B cell (primary cell): ENCODE measurements around the gene PCF11. TPM values are rescaled to one million over a fixed set of nuclear protein-coding genes. Genes with fewer than 3 reads are reported as not detected.

Experiments used
- ATAC-seq: fragments of 200-7000 bp; cut with Tn5 transposase; one replicate; pipeline ENCODE4 v1.10.0; 2021; ENCODE audit warnings: low read depth, mild to moderate bottlenecking, moderate number of reproducible peaks, moderate library complexity
- CTCF ChIA-PET: fragments of 350-600 bp; sonication (Branson Sonifier 250); formaldehyde crosslinking; loops from one replicate; lab custom pipeline; 2021; ENCODE audit warnings: antibody characterized with exemption, inconsistent platforms; lab: Charles Lee
- POLR2A ChIA-PET: fragments of 350-600 bp; sonication (Branson Sonifier 250); formaldehyde crosslinking; loops from one replicate; lab custom pipeline; 2021; ENCODE audit warnings: antibody characterized with exemption; lab: Charles Lee
- DNase-seq: peaks from one replicate; pipeline ENCODE4 v3.0.0; 2013
- H2AFZ ChIP-seq: 2 replicates; pipeline ENCODE4 v1.6.1; 2012; ENCODE audit warnings: mild to moderate bottlenecking, low read depth, low read length; ENCODE audit not compliant: insufficient read depth, poor library complexity, severe bottlenecking
- H3K27ac ChIP-seq, 2 donors: 1 replicate in 1 of 2; 2 replicates in 1 of 2; pipeline ENCODE4 v1.5.1; 2012 to 2013; ENCODE audit warnings: low read length in 2 of 2, mild to moderate bottlenecking in 2 of 2, moderate library complexity in 1 of 2
- H3K27me3 ChIP-seq, 4 experiments: fragments of 200-600 bp in 1 of 4; sonication (generic) in 1 of 4; replicated peaks in 1 of 4; 1 replicate in 2 of 4; 2 replicates in 2 of 4; pipeline versions ENCODE4 v1.6.1 to v1.7.0; 2013 to 2016; ENCODE audit warnings: low read length in 3 of 4, mild to moderate bottlenecking in 2 of 4, mixed read lengths in 1 of 4, moderate library complexity in 1 of 4; ENCODE audit not compliant: insufficient read depth in 4 of 4, control insufficient read depth in 3 of 4; ENCODE audit errors: control extremely low read depth in 1 of 4
- H3K36me3 ChIP-seq, 2 experiments: replicated peaks in 1 of 2; 1 replicate in 1 of 2; 2 replicates in 1 of 2; pipeline versions ENCODE4 v1.6.1 to v1.7.1; 2013; ENCODE audit warnings: low read length in 1 of 2; ENCODE audit not compliant: insufficient read depth in 2 of 2, control insufficient read depth in 1 of 2; ENCODE audit errors: control extremely low read depth in 1 of 2, extremely low read depth in 1 of 2
- H3K4me1 ChIP-seq, 2 donors: fragments of 200-600 bp in 1 of 2; sonication (generic) in 1 of 2; 1 replicate in 1 of 2; 2 replicates in 1 of 2; pipeline versions ENCODE4 v1.5.1 to v1.6.1; 2013 to 2017; ENCODE audit warnings: low read length in 2 of 2; ENCODE audit not compliant: control insufficient read depth in 2 of 2, insufficient read depth in 2 of 2
- H3K4me2 ChIP-seq: replicated peaks from 2 replicates; pipeline ENCODE3; 2012; ENCODE audit warnings: mild to moderate bottlenecking, low read depth, low read length; ENCODE audit not compliant: poor library complexity, severe bottlenecking
- H3K4me3 ChIP-seq, 5 experiments: fragments of 200-600 bp in 1 of 5; sonication (generic) in 1 of 5; 1 replicate in 3 of 5; 2 replicates in 2 of 5; pipeline versions ENCODE4 v1.5.1 to v1.7.0; 2011 to 2016; ENCODE audit warnings: low read length in 4 of 5, mild to moderate bottlenecking in 4 of 5, low read depth in 2 of 5, control low read depth in 1 of 5, moderate library complexity in 1 of 5; ENCODE audit not compliant: insufficient read depth in 1 of 5; ENCODE audit errors: control extremely low read depth in 1 of 5, extremely low read depth in 1 of 5
- H3K79me2 ChIP-seq: fragments of 200-600 bp; sonication (generic); one replicate; pipeline ENCODE4 v1.6.0; 2016; ENCODE audit warnings: low read length; ENCODE audit not compliant: control insufficient read depth, insufficient read depth
- H3K9ac ChIP-seq: fragments of 200-600 bp; sonication (generic); 2 replicates; pipeline ENCODE4 v1.6.1; 2017; ENCODE audit warnings: mild to moderate bottlenecking, low read length, moderate library complexity
- H3K9me3 ChIP-seq, 3 donors: one replicate each; pipeline versions ENCODE4 v1.6.1 to v1.7.1; 2013; ENCODE audit warnings: low read length in 2 of 3; ENCODE audit not compliant: control insufficient read depth in 2 of 3, insufficient read depth in 1 of 3; ENCODE audit errors: control extremely low read depth in 1 of 3
- H4K20me1 ChIP-seq: 2 replicates; pipeline ENCODE4 v1.6.0; 2012; ENCODE audit warnings: mild to moderate bottlenecking, low read length; ENCODE audit not compliant: insufficient read depth, control insufficient read depth, poor library complexity, severe bottlenecking
- H3K27ac Mint-ChIP-seq: one replicate; pipeline ENCODE4 v1.8.0; 2021; ENCODE audit warnings: mixed read lengths
- H3K27me3 Mint-ChIP-seq: one replicate; pipeline ENCODE4 v1.8.0; 2021; ENCODE audit warnings: mixed read lengths
- H3K4me1 Mint-ChIP-seq: one replicate; pipeline ENCODE4 v1.8.0; 2021; ENCODE audit warnings: mixed read lengths
- H3K4me3 Mint-ChIP-seq: one replicate; pipeline ENCODE4 v1.8.0; 2021; ENCODE audit warnings: mixed read lengths
- H3K9me3 Mint-ChIP-seq: one replicate; pipeline ENCODE4 v1.8.0; 2022; ENCODE audit warnings: mixed read lengths; ENCODE audit not compliant: insufficient read depth
- CTCF ChIP-seq: fragments of 200-600 bp; IDR thresholded peaks from one replicate; pipeline ENCODE4 v1.8.0; 2022; ENCODE audit warnings: antibody characterized with exemption, mild to moderate bottlenecking
- EZH2 ChIP-seq: IDR thresholded peaks from 2 replicates; pipeline ENCODE4 v1.6.1; 2012; ENCODE audit warnings: borderline replicate concordance, low read depth, mild to moderate bottlenecking, moderate library complexity, low read length; ENCODE audit not compliant: insufficient read depth, poor library complexity, severe bottlenecking
- WGBS: methylation state at CpG from one replicate; pipeline ENCODE4 v1.1.5; 2013; ENCODE audit warnings: missing lambda C conversion rate; ENCODE audit not compliant: insufficient coverage; 5-methylcytosine and 5-hydroxymethylcytosine counted together
- intact Hi-C: fragments of 100-400 bp; cut with micrococcal nuclease; formaldehyde crosslinking; loops from one replicate; pipeline ENCODE4 v1.10.0; 2022
- polyA plus RNA-seq: library from polyadenylated mRNA; depleted of rRNA; stranded (reverse); fragments of >200 nt; gene quantifications from 2 replicates; pipeline ENCODE4 v1.2.3, GENCODE V29; 2012
- total RNA-seq, 2 donors: library from RNA; stranded (reverse); fragments of 120-200 nt in 1 of 2; gene quantifications; 1 replicate in 1 of 2; 2 replicates in 1 of 2; pipeline versions ENCODE4 v1.2.3 to v1.2.4, GENCODE V29; 2013 to 2022

The PCF11 gene
- total and polyA plus RNA-seq, 2 donors (not counting 1 experiment from before 2014, with no cell fraction given), result 123 to 185 TPM

- no peak overlapping the region for H3K27ac ChIP-seq
- no peak overlapping the region for H3K4me3 ChIP-seq
- Mint-ChIP-seq H3K4me3 (no peak overlapping the region), H3K4me1 (peaks cover 4% of the 10 kb centered on the region), H3K9me3 (no peaks in the 10 kb centered on the region), H3K27ac (no peak overlapping the region), H3K27me3 (no peaks in the 10 kb centered on the region)
- no peak overlapping the region for H2AFZ ChIP-seq
- TF ChIP-seq CTCF (no peak), EZH2 (no peak)
- H3K27me3 ChIP-seq, result no peaks in the 10 kb centered on the region
- no peaks in the 10 kb centered on the region for H3K79me2 ChIP-seq
- no peak overlapping the region for H3K9ac ChIP-seq
- 100% methylated on average over 3 of the region's 4 CpGs for WGBS
- H3K4me2 ChIP-seq, result no peak overlapping the region
- no peaks in the 10 kb centered on the region for H3K4me1 ChIP-seq
- CTCF ChIA-PET, result interaction anchor here (0.6 kb wide), 1 partner anchor 125 kb away, joined by 3 read pairs; no protein-coding TSS in a partner anchor
- ATAC-seq (no peak), DNase-seq (no peak)
- intact Hi-C loops, result no loop called here
- POLR2A ChIA-PET, result interaction anchor here (0.6 kb wide), 1 partner anchor 50 kb away, joined by 4 read pairs; no protein-coding TSS in a partner anchor
- no peaks in the 10 kb centered on the region for H3K36me3 ChIP-seq
- H3K9me3 ChIP-seq, result no peaks in the 10 kb centered on the region
- H4K20me1 ChIP-seq, result no peaks in the 10 kb centered on the region
Measured at GRCh38 chr11:83147895-83148294, 9.0 kb upstream of the PCF11 start.

- POLR2A ChIA-PET, result interaction anchor here (0.7 kb wide), 1 partner anchor 53 kb away, joined by 3 read pairs; no protein-coding TSS in a partner anchor
Measured at GRCh38 chr11:83150450-83150849, 6.5 kb upstream of the PCF11 start.

More at GRCh38 chr11:83150450-83150849, 6.5 kb upstream of the PCF11 start:
- H3K27ac Mint-ChIP-seq, result no peak overlapping the region
- H3K36me3 ChIP-seq, result no peaks in the 10 kb centered on the region
- no peaks in the 10 kb centered on the region for H3K27me3 ChIP-seq
- DNase-seq (no peak), ATAC-seq (no peak)
- H4K20me1 ChIP-seq, result no peaks in the 10 kb centered on the region
- no peak overlapping the region for H3K4me2 ChIP-seq
- no peak overlapping the region for H3K9ac ChIP-seq
- no peaks in the 10 kb centered on the region for H3K9me3 Mint-ChIP-seq
- H3K27ac ChIP-seq, result no peak overlapping the region
- WGBS, result no CpG with 5 or more reads among the region's 2 CpGs
- H3K4me1 ChIP-seq, result peaks cover 0 to 2% of the 10 kb centered on the region in 2 donors
- peaks cover 12% of the 10 kb centered on the region for H3K4me1 Mint-ChIP-seq
- no peak overlapping the region for H3K4me3 Mint-ChIP-seq
- CTCF ChIA-PET, result interaction anchor here (0.9 kb wide), 1 partner anchor 9 kb away, joined by 3 read pairs; no protein-coding TSS in a partner anchor
- no peak for TF ChIP-seq EZH2
- no peak for TF ChIP-seq CTCF
- H3K27me3 Mint-ChIP-seq, result no peaks in the 10 kb centered on the region
- H3K4me3 ChIP-seq, result no peak overlapping the region
- intact Hi-C loops, result no loop called here
- H3K9me3 ChIP-seq, result no peaks in the 10 kb centered on the region
- peaks cover under 1% of the 10 kb centered on the region for H3K79me2 ChIP-seq
- no peak overlapping the region for H2AFZ ChIP-seq
